ENCODE data around the gene LYRM4. TPM values are rescaled to one million over a fixed set of nuclear protein-coding genes. Genes with fewer than 3 reads are reported as not detected.

LYRM4 gene
- total RNA-seq, 1 experiment from 2014 or later: 52.8 TPM

- POLR2A ChIA-PET: no interaction called here
- Histone ChIP-seq H3K9me3 (no peaks in the 10 kb centered on the region), H3K4me3 (ENCODE audit: low read depth, low read length) (no peak overlapping the region), H3K27me3 (replicated peaks; ENCODE audit: control insufficient read depth, insufficient read depth, low read length) (no peaks in the 10 kb centered on the region), H3K36me3 (ENCODE audit: control insufficient read depth, insufficient read depth, low read length) (no peaks in the 10 kb centered on the region), H3K4me1 (peaks cover 35% of the 10 kb centered on the region)
- BruUV-seq (replicated peaks): no TSS peak
- Mint-ChIP-seq H3K9me3 (ENCODE audit: unreplicated experiment) (no peaks in the 10 kb centered on the region), H3K4me3 (ENCODE audit: unreplicated experiment) (no peak overlapping the region), H3K36me3 (ENCODE audit: insufficient read depth, unreplicated experiment) (peaks cover 10% of the 10 kb centered on the region), H3K4me1 (ENCODE audit: low read depth, unreplicated experiment) (peaks cover 26% of the 10 kb centered on the region), H3K27me3 (ENCODE audit: insufficient read depth, unreplicated experiment) (no peaks in the 10 kb centered on the region), H3K27ac (ENCODE audit: unreplicated experiment) (no peak overlapping the region)
- TF ChIP-seq CTCF (IDR thresholded peaks at IDR 0.05; ENCODE audit: insufficient read depth in 1 of 2, low read depth in 1 of 2, low read length in 1 of 2, severe bottlenecking in 1 of 2, unreplicated experiment in 1 of 2): no peak
- CTCF ChIA-PET: no interaction called here
- intact Hi-C loops (cut with micrococcal nuclease; ENCODE audit: unreplicated experiment): loop anchor here (5.0 kb wide), 1 partner anchor 46 kb away; no protein-coding TSS in a partner anchor
- DNase-seq: no peak
Observed at GRCh38 chr6:5128351-5128750, 132.4 kb downstream of the LYRM4 start.

- H3K36me3 Mint-ChIP-seq (ENCODE audit: insufficient read depth, unreplicated experiment): peaks cover 10% of the 10 kb centered on the region
- Histone ChIP-seq H3K4me3 (ENCODE audit: low read depth, low read length) (no peak overlapping the region), H3K36me3 (ENCODE audit: control insufficient read depth, insufficient read depth, low read length) (no peaks in the 10 kb centered on the region), H3K9me3 (no peaks in the 10 kb centered on the region), H3K4me1 (peaks cover 35% of the 10 kb centered on the region), H3K27me3 (replicated peaks; ENCODE audit: control insufficient read depth, insufficient read depth, low read length) (no peaks in the 10 kb centered on the region)
- no peaks in the 10 kb centered on the region for H3K27me3 Mint-ChIP-seq (ENCODE audit: insufficient read depth, unreplicated experiment)
- H3K4me1 Mint-ChIP-seq (ENCODE audit: low read depth, unreplicated experiment): peaks cover 26% of the 10 kb centered on the region
- ChIA-PET CTCF (no interaction called here), POLR2A (no interaction called here)
- no TSS peak for BruUV-seq (replicated peaks)
- no peak overlapping the region for H3K4me3 Mint-ChIP-seq (ENCODE audit: unreplicated experiment)
- no peaks in the 10 kb centered on the region for H3K9me3 Mint-ChIP-seq (ENCODE audit: unreplicated experiment)
- H3K27ac Mint-ChIP-seq (ENCODE audit: unreplicated experiment): no peak overlapping the region
- no peak for TF ChIP-seq CTCF (IDR thresholded peaks at IDR 0.05; ENCODE audit: insufficient read depth in 1 of 2, low read depth in 1 of 2, low read length in 1 of 2, severe bottlenecking in 1 of 2, unreplicated experiment in 1 of 2)
- no peak for DNase-seq
- intact Hi-C loops (cut with micrococcal nuclease; ENCODE audit: unreplicated experiment): loop anchor here (5.0 kb wide), 1 partner anchor 45 kb away; no protein-coding TSS in a partner anchor
Observed at GRCh38 chr6:5127106-5127687, 133.6 kb downstream of the LYRM4 start.

GRCh38 chr6:5126214-5126613 lies 134.5 kb downstream of the LYRM4 start:
- no peak overlapping the region for H3K4me3 ChIP-seq (ENCODE audit: low read depth, low read length)
- no TSS peak for BruUV-seq (replicated peaks)
- CTCF ChIA-PET: interaction anchor here (0.6 kb wide), 1 partner anchor 123 kb away, joined by 6 read pairs; no protein-coding TSS in a partner anchor
- H3K9me3 ChIP-seq: no peaks in the 10 kb centered on the region
- Mint-ChIP-seq H3K4me3 (ENCODE audit: unreplicated experiment) (peak overlapping the region; percentile 26), H3K27me3 (ENCODE audit: insufficient read depth, unreplicated experiment) (no peaks in the 10 kb centered on the region), H3K9me3 (ENCODE audit: unreplicated experiment) (no peaks in the 10 kb centered on the region), H3K4me1 (ENCODE audit: low read depth, unreplicated experiment) (peaks cover 26% of the 10 kb centered on the region), H3K27ac (ENCODE audit: unreplicated experiment) (peak overlapping the region; percentile 74), H3K36me3 (ENCODE audit: insufficient read depth, unreplicated experiment) (peaks cover 10% of the 10 kb centered on the region)
- DNase-seq: peak; percentile 52 to 56
- H3K36me3 ChIP-seq (ENCODE audit: control insufficient read depth, insufficient read depth, low read length): no peaks in the 10 kb centered on the region
- H3K27me3 ChIP-seq (replicated peaks; ENCODE audit: control insufficient read depth, insufficient read depth, low read length): no peaks in the 10 kb centered on the region
- peaks cover 35% of the 10 kb centered on the region for H3K4me1 ChIP-seq
- intact Hi-C loops (cut with micrococcal nuclease; ENCODE audit: unreplicated experiment): loop anchor here (5.0 kb wide), 1 partner anchor 44 kb away; no protein-coding TSS in a partner anchor
- POLR2A ChIA-PET: no interaction called here
- no peak for TF ChIP-seq CTCF (IDR thresholded peaks at IDR 0.05; ENCODE audit: insufficient read depth in 1 of 2, low read depth in 1 of 2, low read length in 1 of 2, severe bottlenecking in 1 of 2, unreplicated experiment in 1 of 2)

Data from Caco-2 (cell line).